ENCODE data around the gene RCSD1.

DNA sequence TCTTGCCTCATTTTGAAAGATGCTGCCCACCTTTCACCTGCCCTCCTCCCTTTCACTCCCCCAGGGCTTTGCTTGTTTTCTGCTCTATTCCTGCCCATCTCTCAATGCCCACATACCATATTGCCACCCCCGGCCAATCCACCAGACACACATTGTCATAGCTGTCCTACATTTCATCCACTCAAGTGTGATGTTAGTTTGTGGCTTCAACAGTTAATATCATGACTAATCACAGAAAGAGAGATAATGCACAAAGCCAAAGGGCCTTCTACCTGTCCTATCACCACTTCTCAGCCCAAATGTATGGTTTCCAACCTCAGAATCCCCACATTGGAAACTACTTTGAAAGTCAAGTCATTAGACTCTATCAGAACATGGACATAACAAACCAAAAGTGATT, 18.0 kb upstream of the RCSD1 start:
- TF ChIP-seq POLR2AphosphoS5 (IDR thresholded peaks at IDR 0.05) = no peak
- TF ChIP-seq, protein P1, sequence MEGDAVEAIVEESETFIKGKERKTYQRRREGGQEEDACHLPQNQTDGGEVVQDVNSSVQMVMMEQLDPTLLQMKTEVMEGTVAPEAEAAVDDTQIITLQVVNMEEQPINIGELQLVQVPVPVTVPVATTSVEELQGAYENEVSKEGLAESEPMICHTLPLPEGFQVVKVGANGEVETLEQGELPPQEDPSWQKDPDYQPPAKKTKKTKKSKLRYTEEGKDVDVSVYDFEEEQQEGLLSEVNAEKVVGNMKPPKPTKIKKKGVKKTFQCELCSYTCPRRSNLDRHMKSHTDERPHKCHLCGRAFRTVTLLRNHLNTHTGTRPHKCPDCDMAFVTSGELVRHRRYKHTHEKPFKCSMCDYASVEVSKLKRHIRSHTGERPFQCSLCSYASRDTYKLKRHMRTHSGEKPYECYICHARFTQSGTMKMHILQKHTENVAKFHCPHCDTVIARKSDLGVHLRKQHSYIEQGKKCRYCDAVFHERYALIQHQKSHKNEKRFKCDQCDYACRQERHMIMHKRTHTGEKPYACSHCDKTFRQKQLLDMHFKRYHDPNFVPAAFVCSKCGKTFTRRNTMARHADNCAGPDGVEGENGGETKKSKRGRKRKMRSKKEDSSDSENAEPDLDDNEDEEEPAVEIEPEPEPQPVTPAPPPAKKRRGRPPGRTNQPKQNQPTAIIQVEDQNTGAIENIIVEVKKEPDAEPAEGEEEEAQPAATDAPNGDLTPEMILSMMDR (IDR thresholded peaks at IDR 0.05) = no peak
- TF ChIP-seq POLR2A (IDR thresholded peaks at IDR 0.05) = no peak

All from stomach (tissue), 4 donors.